NK-92 treated with Interleukin-12 subunit alpha and Interleukin-12 subunit beta, amount 100 ng/mL, for 24 hours (cell line): ENCODE data around the gene VAV2.

Experiments
- DNase-seq: peaks from one replicate; lab custom pipeline; 2025; lab: John Stamatoyannopoulos, UW

VAV2 gene

DNA sequence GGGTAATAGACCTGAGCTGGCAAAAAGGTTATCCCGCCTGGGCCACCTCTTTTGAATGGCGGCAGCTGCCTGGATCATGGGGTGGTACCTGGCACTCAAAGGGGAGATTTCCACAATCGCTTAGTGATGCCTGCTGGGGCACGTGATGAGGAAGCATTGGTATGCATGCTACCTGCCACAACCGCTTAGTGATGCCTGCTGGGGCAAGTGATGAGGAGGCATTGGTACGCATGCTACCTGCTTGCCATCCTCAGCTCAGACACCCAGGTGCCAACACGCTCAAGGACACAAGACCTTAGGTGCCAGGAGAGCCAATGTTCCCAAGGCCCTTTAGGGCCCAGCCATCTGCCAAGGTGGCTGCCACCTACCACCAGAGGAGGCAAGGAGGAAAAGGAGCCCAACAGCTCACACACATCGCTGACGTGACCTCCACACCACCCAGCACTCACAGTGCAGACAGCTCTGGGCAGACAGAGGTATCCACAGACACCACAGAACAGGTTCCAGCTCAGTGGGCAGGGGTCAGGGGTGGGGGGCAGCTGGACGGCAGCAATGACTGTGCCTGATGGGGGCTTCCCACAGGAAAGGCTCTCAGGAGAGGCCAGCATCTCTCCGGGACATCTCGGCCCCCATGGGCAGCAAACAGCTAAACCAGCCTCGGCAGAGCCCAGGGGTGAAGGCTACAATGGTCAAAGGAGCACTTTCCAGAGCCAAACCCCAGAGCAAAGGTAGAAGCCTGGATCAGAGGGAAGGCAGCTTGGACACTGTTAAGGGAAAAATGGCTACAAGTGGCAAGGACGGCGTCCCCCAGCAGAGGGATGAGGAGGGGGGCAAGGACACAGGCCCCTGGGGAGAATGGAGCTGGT, 210.9 kb downstream of the VAV2 start:
- DNase-seq, result no peak

DNA sequence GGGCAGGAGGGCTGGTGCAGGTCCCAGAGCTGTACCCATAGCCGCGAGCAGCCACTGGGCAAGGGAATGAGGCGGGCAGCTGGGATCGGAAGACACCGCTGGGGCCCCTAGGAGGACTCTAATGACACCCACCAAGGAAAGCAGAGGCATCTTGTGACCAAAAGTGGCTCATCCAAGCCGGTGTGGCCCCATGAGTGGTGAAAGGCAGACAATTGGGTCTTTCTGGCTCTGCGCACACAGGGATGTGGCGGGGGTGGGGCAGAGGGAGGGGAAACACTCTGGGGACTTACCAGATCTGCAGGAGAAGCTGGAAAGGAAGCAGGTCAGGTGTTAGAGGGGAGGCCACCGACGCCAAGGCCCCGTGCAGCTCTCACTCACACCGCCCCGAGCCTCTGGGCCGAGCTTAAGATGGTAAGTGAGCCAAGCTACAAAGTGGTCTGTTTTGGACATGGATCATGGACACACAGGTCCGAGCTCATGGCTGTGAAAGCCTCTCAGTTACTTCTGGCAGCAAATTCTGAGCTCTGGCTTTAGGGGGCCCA, 211.6 kb downstream of the VAV2 start:
- DNase-seq, result no peak

GRCh38 chr9:133779516-133780403, 212.4 kb downstream of the VAV2 start:
- DNase-seq, result no peak

DNA sequence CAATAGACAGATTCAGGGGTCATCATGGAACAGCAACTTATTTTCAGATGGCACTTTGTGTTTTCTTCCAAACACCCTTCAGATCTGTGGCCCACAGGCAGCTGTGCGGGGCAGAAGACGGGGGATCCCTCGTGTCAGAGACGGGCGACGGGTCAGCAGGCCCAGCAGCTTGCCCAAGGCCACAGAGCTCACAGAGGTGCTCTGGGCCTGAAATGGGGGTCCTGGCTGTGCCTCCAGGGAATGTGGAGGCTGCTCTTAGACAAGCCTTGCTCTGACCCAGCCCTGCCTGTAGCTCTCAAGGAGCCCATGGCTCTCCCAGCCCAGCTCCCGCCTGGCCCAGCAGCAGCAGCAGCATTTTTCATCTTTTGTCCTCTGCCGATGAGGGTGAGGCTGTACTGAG, 213.0 kb downstream of the VAV2 start:
- DNase-seq, result no peak

DNA sequence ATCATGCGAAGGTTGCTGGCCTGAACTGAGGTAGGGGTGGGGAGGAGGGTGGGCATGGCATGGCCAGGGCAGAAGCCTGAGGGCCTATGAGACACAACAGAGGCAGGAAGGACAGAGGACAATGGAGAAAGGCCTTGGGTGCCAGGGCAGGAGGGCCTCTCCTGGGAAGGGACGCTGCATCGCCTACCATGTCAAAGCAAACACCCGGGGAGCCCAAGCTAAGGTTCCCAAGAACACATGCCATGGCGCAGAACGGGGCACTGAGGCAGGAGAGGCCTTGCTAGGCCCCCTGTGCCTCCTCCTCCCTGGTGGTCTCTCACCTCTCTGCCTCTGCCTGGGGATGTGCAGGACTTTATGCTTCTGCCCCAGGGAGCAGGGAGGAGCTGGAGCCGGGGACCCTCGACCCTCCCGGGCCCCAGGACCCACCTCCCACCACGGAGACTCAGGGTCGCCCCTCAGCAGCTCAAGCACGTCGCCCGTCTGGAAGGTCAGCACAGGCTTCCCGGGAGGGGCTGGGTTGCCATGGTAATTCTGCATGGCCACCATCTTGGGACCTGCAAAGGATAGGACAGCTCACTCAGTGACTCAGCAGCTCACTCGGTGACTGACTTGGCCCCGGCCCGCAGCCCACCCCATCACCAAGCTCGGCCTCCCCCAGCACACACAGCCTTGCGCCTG, 213.6 kb downstream of the VAV2 start:
- DNase-seq, result no peak

GRCh38 chr9:133777871-133778270, 214.3 kb downstream of the VAV2 start:
- no peak for DNase-seq

GRCh38 chr9:133777068-133777791, 214.9 kb downstream of the VAV2 start:
- DNase-seq, result no peak

GRCh38 chr9:133775951-133776905, 215.9 kb downstream of the VAV2 start:
- no peak for DNase-seq

DNA sequence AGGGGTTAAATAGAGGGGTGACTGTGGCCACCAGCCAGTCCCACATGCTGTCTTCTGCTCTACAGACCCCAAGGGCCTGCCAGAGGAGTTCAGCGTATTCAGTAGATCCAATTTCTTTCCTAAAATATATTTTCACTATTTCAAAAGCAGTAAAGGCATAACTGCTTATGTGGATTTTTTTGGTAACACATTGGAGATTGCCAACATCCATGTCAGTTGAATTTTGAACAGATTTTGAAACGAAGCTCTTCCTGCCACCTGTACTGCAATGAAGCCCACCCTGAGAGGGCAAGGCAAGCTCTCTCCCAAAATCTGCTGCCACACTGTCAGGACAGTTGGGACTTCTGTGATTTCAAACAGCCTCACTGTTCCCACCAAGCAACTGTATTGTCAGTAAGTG, 216.8 kb downstream of the VAV2 start:
- DNase-seq, result no peak

DNA sequence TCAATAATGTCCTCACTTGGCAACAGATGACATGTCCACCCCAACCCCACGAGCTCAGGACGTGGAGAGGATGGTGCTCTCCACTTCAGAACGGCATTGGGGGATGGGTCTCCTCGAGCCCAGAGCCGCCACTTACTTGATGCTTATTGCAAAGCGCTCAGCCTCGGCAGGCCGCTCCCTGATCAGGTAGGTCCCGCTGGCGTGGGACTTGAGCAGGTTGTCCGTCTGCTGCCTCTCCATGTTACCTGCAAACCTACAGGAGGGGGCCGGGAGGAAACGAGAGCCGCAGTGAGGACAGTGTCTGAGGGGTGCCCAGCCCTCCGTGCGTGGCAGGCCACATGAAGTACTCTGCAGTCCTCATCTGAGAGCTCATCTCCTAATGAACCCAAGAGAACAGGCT, 217.3 kb downstream of the VAV2 start:
- DNase-seq, result no peak

DNA sequence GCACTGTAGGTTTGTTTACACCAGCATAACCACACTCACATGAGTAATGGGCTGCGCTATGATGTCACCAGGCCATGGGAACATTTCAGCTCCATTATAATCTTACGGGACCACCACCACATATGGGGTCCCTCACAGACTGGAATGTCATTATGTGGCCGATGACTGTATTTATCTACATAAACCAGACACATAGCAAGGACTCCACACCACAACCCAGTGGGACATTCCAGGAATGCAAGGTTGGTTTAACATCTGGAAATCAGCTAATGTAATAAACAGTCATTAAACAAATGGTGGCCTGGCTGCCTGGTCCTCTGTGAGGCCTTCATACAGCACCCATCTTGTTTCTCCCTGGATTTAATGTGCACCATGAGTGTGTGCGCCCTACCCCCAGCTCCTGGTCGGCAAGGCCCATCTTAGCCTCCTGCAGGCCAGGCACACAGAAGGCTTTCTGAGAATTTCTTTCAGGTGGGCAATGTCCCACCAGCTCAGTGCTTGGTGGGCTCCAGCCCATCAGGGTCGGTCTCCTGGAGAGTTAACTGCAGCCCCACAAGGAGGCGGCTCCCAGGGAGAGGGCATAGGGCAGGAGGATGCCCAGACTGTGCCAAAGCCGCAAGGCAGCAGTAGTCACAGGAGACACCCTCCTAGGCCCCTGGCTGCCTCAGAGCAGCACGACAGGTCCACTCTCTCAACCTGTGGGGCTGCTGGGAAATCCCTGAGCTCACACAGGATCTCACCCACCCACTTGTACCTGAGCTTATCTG, 218.1 kb downstream of the VAV2 start:
- DNase-seq, result no peak

GRCh38 chr9:133772581-133772980, 219.5 kb downstream of the VAV2 start:
- DNase-seq, result no peak

DNA sequence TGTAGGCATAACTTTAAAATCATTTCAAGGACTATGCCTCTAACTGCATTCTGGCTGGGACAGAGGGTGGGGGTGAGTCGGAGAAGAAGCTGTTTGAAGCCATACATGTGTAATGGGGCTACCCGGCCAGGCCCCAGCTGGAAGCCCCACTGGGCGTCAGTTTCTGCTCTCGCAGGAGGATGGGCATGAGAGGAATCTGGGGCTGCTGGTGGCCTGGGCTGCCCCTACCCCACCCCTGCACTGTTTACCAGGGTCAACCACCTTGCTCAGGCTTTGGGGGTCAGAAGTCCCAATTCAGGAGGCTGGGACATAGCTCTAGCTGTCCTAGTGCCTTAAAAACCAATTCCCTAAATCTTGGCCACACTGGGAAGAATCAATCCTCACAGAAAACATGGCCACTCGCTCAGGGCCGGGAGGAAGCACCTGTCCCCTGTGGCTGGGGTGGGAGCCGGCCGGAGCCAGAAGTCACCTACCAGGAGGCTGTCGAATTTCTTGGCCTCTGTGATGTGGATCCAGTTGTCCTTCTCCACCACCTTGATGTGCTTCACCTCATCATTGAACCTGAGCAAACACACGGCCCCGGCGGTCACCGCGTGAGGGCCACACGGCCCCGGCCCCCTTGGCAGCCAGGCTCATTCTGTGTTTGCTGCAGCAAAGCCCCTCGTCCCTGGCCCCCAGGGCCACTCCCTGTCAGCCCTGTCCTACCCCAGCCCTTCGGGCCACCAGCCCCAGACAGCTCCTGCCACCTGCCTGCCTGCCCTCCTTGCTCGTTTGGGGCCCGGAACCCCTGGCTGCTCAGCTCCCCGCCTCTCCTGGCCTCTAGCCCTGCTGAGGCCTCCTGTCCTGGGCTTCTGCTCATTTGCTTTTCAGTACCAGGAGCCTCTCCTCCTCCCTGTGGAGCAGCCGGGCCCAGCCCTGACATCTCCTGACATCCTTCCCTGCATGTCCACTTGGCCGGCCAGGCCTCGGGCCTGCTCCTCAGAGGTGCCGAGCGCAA, 220.3 kb downstream of the VAV2 start:
- DNase-seq, result no peak

- DNase-seq, result no peak
Measured at GRCh38 chr9:133770076-133770777, 221.9 kb downstream of the VAV2 start.

- DNase-seq, result no peak
Measured at GRCh38 chr9:133769511-133770075, 222.5 kb downstream of the VAV2 start.

DNA sequence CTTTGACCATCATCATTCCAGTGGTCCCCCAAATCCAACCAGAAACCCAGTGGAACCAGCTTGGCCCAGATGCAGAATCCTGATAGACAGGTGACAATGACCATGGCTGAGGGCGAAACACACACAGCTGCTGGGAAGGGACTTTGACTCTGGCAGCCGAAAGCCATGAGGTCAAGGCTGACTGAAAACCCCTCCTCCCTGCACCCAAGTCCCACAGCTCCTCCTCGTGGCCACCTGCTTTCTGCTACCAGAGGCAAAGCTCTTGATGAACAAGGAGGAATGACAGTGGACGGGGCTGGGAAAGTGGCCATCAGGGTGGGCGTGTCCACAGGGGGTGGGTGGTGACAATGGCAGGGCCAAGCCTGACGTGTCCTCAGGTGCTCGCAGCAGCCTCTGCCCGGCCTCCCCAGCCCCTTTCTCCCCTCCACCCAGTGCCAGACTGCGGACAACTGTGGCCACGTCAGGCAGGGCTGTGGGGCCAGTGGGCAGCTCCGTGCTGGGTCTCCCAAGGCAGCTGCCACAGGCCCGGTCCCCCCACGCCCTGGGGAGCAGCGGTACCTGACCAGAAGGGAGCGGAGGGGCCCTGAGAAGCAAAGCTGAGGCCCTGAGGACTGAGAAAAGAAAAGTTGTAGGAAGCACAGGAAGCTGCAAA, 223.1 kb downstream of the VAV2 start:
- no peak for DNase-seq

DNA sequence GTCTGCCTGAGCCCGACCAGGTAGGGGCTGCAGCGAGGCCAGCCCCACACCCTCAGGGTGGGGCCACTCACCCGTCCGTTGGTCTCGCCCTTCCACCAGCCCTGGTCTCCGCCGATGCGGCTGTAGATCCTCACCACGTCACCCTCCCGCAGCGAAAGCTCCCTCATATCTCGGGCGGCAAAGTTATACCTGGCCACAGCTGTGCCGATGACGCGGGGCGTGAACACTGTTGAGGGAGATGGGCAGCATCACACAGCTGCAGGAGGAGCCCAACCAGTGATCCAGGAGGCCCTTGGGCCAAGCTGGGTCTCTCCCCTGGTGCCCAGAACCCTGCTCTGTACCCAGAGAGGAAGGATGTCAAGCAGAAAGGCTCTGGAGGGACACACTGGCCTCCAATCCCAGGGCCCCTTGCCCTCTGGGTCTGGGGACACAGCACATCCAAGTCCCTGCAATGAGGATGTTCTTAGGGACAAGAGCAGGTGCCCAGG, 223.7 kb downstream of the VAV2 start:
- no peak for DNase-seq
